Measurements from ENCODE around the gene RBM12.

The RBM12 gene

GRCh38 chr20:35653893-35654292, 10.8 kb downstream of the RBM12 start:
- no peak for DNase-seq (ENCODE audit: low spot score)

DNA sequence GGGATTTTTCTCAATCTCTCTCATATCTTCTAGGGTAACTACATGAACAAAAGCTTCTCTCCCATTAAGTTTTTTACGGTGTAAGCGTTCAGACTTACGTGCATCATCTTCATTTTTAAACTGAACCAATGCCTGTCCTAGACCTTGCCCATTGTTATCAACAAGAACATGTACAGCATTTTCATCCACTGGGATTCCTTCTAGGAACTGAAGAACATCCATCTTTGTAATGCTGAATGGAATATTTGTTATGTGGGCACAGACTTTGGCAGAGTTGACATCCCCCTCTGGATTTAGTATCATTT, 11.3 kb downstream of the RBM12 start:
- DNase-seq (ENCODE audit: low spot score) = no peak

DNA sequence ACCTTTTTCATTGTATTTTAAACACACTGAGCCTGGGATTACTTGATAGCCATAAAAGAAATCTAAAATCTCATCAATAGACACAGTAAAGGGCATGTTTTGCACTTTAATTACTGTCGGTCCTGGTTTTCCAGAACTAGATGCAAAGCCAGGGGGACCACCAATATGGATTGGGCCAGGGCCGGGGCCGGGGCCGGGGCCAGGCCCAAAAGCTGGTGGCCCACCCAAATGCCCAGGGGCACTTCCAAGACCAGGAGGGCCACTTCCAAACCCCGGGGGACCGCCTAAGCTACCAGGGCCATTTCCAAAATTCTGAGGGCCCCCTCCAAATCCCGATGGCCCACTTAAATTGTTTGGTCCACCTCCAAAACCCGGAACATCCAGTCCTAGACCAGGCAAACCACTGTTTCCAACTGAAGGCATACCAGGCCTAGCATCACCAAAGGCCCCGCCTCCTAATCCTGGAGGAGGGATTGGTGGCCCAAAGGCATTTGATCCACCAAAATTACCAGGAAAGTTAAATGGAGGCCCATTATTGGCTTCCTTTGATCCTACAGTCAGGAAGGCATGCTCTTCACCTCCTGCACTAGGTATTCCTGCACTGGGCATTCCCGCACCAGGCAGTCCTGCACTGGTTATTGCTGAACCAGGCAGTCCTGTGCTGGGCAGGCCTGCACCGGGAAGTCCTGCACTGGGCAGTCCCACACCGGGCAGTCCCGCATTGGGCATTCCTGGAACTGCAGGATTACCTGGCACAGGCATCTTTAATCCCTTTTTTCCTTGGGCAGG, 11.9 kb downstream of the RBM12 start:
- DNase-seq (ENCODE audit: low spot score) = no peak

DNA sequence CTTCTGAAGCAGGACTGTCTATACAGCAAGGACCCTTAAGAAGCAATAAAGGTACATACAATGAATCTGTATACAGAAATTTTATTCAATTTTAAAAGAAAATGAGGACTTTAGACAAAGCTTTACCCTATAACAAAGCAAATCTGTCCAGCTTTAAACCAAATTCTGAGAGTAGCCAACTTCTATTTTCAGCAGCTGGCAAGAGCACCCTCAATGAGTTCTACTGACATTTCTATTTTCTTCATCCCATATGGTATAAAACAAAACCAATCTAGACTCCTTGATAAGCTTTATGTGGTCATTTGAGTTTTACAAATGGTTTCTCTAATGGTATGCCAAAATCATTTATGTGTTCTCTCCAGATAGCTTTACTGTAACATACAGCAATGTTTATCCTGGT, 12.7 kb downstream of the RBM12 start:
- DNase-seq (ENCODE audit: low spot score) = no peak

DNA sequence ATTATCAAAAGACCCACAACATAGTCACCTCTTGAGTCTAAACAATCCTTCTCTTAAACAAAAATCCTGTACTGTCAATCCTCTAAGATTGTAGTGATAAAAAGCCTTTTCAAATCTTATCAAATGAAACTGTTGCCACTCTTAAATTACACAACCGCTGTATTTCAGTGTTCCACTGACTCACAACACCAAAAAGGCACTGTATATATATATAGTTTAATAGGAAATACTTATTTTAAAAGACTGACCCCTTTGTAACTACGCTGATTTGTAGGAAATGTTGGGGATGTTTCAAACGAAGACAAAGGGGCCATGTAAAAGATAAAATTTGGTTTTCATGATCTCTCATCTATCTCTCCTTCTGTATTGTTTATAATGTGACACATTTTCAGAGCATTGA, 14.1 kb downstream of the RBM12 start:
- no peak for DNase-seq (ENCODE audit: low spot score)

GRCh38 chr20:35648836-35649235, 15.9 kb downstream of the RBM12 start:
- DNase-seq (ENCODE audit: low spot score) = peak; percentile 16

- DNase-seq (ENCODE audit: low spot score) = no peak
Observed at GRCh38 chr20:35644806-35645205, 19.9 kb downstream of the RBM12 start.

- no peak for DNase-seq (ENCODE audit: low spot score)
Observed at GRCh38 chr20:35643045-35643444, 21.7 kb downstream of the RBM12 start.

- no peak for DNase-seq (ENCODE audit: low spot score)
Observed at GRCh38 chr20:35641743-35642142, 23.0 kb downstream of the RBM12 start.

- no peak for DNase-seq (ENCODE audit: low spot score)
Observed at GRCh38 chr20:35640724-35641123, 24.0 kb downstream of the RBM12 start.

- DNase-seq (ENCODE audit: low spot score) = no peak
Observed at GRCh38 chr20:35638751-35639150, 25.9 kb downstream of the RBM12 start.

DNA sequence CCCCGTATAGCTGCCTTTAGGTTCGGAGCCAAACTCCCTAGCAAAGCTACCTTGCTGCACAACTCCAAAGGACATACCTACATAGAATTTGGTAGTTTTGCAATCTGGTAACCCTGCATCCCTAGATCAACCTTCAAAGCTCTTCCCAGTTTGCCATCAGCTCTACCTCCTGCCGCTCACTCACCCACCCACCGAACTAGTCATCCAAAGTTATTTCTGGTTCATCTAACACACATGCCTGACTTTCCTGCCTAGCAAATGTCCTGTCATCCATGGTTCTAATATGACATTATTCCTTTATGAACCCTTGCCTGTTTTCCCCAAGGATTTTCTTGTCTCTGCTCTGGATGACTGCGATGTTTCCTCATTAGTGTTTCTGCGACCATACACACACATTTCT, 27.4 kb downstream of the RBM12 start:
- DNase-seq (ENCODE audit: low spot score) = no peak

GRCh38 chr20:35636095-35636494, 28.6 kb downstream of the RBM12 start:
- DNase-seq (ENCODE audit: low spot score) = no peak

GRCh38 chr20:35635652-35636051, 29.0 kb downstream of the RBM12 start:
- no peak for DNase-seq (ENCODE audit: low spot score)

DNA sequence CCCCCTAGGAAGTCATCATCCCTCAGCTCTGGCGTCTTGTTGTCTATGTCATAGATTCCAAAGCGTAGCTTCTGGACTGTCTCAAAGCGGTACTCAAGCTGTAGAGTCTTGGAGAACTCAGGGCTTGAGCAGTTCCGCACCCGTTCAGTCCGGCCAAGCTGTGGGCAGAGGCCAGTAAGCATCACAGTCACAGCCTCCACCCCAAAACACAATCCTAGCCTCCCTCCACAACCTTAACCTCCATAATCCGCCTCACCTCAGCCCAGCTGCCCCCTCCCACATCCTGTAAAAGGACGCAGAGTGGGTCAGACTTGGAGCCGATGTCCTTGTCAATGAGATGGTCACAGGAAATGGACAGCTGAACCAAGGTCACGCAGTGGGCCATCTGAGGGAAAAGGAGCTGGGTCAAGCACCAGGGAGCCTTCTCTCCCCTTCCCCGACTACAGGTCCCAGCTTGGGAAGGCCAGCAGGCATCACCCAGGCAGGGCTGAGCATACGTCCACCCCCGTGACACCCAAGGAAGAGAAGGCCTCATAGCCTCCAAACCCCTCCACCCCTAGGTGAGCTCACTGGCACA, 32.1 kb downstream of the RBM12 start:
- DNase-seq (ENCODE audit: low spot score) = no peak

GRCh38 chr20:35630636-35631035, 34.1 kb downstream of the RBM12 start:
- DNase-seq (ENCODE audit: low spot score) = no peak

GRCh38 chr20:35629427-35630145, 35.1 kb downstream of the RBM12 start:
- no peak for DNase-seq (ENCODE audit: low spot score)

DNA sequence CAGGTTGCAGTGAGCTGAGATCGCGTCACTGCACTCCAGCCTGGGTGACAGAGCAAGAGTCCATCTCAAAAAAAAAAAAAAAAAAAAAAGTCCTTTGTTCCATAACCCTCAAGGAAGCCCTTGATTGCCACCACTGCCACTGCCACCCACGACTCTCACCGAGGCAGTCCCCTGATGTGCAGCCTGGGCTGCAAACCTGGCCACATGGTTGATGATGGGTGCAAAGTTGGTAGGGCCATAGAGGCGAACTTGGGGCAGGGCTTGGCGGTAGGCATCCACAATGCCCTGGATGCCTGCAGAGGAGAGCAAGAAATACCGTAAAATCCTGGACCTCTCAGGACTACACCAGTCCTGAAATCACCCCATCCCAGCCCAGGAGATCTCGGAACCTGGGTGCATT, 37.6 kb downstream of the RBM12 start:
- no peak for DNase-seq (ENCODE audit: low spot score)

- DNase-seq (ENCODE audit: low spot score) = no peak
Observed at GRCh38 chr20:35626386-35627001, 38.2 kb downstream of the RBM12 start.

DNA sequence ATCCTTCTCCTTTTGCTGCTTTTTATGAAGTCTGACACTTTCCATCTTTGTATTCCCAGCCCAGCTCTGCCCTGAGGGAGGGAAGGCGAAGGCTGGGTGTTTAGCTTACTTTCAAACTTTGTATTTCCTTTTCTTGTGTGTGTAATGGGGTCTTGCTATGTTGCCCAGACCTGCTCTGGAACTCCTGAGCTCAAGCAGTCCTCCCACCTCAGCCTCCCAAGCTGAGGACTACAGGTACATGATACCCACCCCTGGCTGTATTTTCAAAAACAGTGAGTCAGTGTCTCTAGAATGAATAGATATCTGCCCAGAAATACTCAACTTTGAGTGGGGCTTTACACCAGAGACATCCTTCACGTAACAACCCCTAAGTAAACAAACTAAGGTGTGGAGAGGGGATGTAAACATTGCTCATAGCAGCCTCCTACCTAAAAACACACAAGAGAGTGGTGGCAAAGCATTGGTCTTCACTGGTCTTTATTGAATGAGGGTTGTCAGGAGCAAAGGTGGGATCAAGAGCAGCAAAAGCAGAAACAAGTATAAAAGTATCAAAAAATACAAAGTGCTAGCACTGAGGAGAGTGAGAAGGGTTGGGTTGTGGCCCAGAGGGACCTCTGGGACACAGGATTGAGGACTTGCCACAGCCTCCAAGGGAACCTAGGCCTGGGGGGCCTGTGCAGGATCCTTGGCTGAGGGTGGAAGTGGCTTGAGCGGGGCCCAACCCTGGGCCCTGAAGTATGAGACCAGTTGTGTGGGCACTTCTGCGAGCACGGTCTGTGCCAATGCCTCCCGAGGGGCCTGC, 38.9 kb downstream of the RBM12 start:
- DNase-seq (ENCODE audit: low spot score) = no peak

- no peak for DNase-seq (ENCODE audit: low spot score)
Observed at GRCh38 chr20:35621560-35621946, 43.1 kb downstream of the RBM12 start.
